ENCODE measurements around the gene PLA2G5. TPM values are rescaled to one million over a fixed set of nuclear protein-coding genes. Genes with fewer than 3 reads are reported as not detected.

PLA2G5 gene
- polyA plus RNA-seq, 3 donors = not detected

- Histone ChIP-seq H3K79me2 (ENCODE audit: insufficient read depth, low read length) (no peaks in the 10 kb centered on the region), H3K36me3 (replicated peaks in 1 of 2; ENCODE audit: control insufficient read depth in 1 of 2, insufficient read depth in 2 of 2, low read length in 2 of 2) (no peaks in the 10 kb centered on the region), H3K27ac (ENCODE audit: low read depth in 1 of 2, low read length in 2 of 2) (no peak overlapping the region), H4K20me1 (ENCODE audit: insufficient read depth, low read length) (no peaks in the 10 kb centered on the region), H3K4me3 (replicated peaks in 1 of 3; ENCODE audit: low read depth in 2 of 3, low read length in 3 of 3) (no peak overlapping the region), H3K4me1 (ENCODE audit: control insufficient read depth in 1 of 2, insufficient read depth in 2 of 2, low read length in 2 of 2) (peaks cover 14 to 16% of the 10 kb centered on the region in 2 donors), H3K27me3 (ENCODE audit: control insufficient read depth in 2 of 2, insufficient read depth in 2 of 2, low read length in 2 of 2) (no peaks in the 10 kb centered on the region), H2AFZ (ENCODE audit: insufficient read depth, low read depth, low read length, poor library complexity, severe bottlenecking) (no peak overlapping the region), H3K9ac (ENCODE audit: insufficient read depth, low read length, poor library complexity, severe bottlenecking) (no peak overlapping the region), H3K4me2 (replicated peaks; ENCODE audit: extremely low read depth, low read length, poor library complexity, severe bottlenecking) (no peak overlapping the region), H3K9me3 (replicated peaks in 1 of 2; ENCODE audit: control insufficient read depth in 1 of 2, insufficient read depth in 1 of 2, low read length in 2 of 2) (no peaks in the 10 kb centered on the region)
- 79% methylated on average over 3 of the region's 5 CpGs for WGBS (ENCODE audit: insufficient coverage)
- DNase-seq = no peak
- Mint-ChIP-seq H3K9me3 (no peaks in the 10 kb centered on the region), H3K4me1 (peaks cover 15% of the 10 kb centered on the region), H3K27ac (no peak overlapping the region), H3K27me3 (ENCODE audit: low read depth in 3 of 3) (peaks cover 9 to 11% (median 10%) of the 10 kb centered on the region in 3 donors), H3K36me3 (no peaks in the 10 kb centered on the region), H3K4me3 (no peak overlapping the region)
- intact Hi-C loops (cut with micrococcal nuclease) = no loop called here
- TF ChIP-seq CTCF (IDR thresholded peaks at IDR 0.05) = no peak
These were observed 25.8 kb downstream of the PLA2G5 start for GRCh38 chr1:20095564-20096434.

GRCh38 chr1:20096840-20097447 is 26.9 kb downstream of the PLA2G5 start:
- TF ChIP-seq CTCF (IDR thresholded peaks at IDR 0.05) = no peak
- H3K79me2 ChIP-seq (ENCODE audit: insufficient read depth, low read length) = no peaks in the 10 kb centered on the region
- H3K4me1 ChIP-seq (ENCODE audit: control insufficient read depth in 1 of 2, insufficient read depth in 2 of 2, low read length in 2 of 2) = peaks cover 14 to 16% of the 10 kb centered on the region in 2 donors
- no peaks in the 10 kb centered on the region for H3K9me3 ChIP-seq (replicated peaks in 1 of 2; ENCODE audit: control insufficient read depth in 1 of 2, insufficient read depth in 1 of 2, low read length in 2 of 2)
- H2AFZ ChIP-seq (ENCODE audit: insufficient read depth, low read depth, low read length, poor library complexity, severe bottlenecking) = no peak overlapping the region
- no peak overlapping the region for H3K4me3 ChIP-seq (replicated peaks in 1 of 3; ENCODE audit: low read depth in 2 of 3, low read length in 3 of 3)
- no peaks in the 10 kb centered on the region for H3K36me3 Mint-ChIP-seq
- H4K20me1 ChIP-seq (ENCODE audit: insufficient read depth, low read length) = no peaks in the 10 kb centered on the region
- H3K4me3 Mint-ChIP-seq = no peak overlapping the region
- no peaks in the 10 kb centered on the region for H3K9me3 Mint-ChIP-seq
- 97% methylated on average over 4 of the region's 7 CpGs for WGBS (ENCODE audit: insufficient coverage)
- H3K36me3 ChIP-seq (replicated peaks in 1 of 2; ENCODE audit: control insufficient read depth in 1 of 2, insufficient read depth in 2 of 2, low read length in 2 of 2) = no peaks in the 10 kb centered on the region
- no peak overlapping the region for H3K27ac ChIP-seq (ENCODE audit: low read depth in 1 of 2, low read length in 2 of 2)
- peaks cover 15% of the 10 kb centered on the region for H3K4me1 Mint-ChIP-seq
- no peak overlapping the region for H3K27ac Mint-ChIP-seq
- no peaks in the 10 kb centered on the region for H3K27me3 ChIP-seq (ENCODE audit: control insufficient read depth in 2 of 2, insufficient read depth in 2 of 2, low read length in 2 of 2)
- H3K27me3 Mint-ChIP-seq (ENCODE audit: low read depth in 3 of 3) = peaks cover 6 to 11% (median 7%) of the 10 kb centered on the region in 3 donors
- DNase-seq = no peak
- H3K9ac ChIP-seq (ENCODE audit: insufficient read depth, low read length, poor library complexity, severe bottlenecking) = no peak overlapping the region
- H3K4me2 ChIP-seq (replicated peaks; ENCODE audit: extremely low read depth, low read length, poor library complexity, severe bottlenecking) = no peak overlapping the region
- intact Hi-C loops (cut with micrococcal nuclease) = no loop called here
